COLO668 (cell line): ENCODE measurements around the gene SIK3.
A peak's percentile ranks its signal among the peaks of the same experiment; 100 is the strongest.
"Not testable (repeated sequence)": the region's sequence is repeated elsewhere in the genome, so short reads cannot be mapped to it uniquely, and the experiment has no call there.

ENCODE experiments used
- DNase-seq: peaks from one replicate; lab custom pipeline; 2025; ENCODE audit not compliant: unreplicated experiment; lab: John Stamatoyannopoulos, UW

The SIK3 gene

DNA sequence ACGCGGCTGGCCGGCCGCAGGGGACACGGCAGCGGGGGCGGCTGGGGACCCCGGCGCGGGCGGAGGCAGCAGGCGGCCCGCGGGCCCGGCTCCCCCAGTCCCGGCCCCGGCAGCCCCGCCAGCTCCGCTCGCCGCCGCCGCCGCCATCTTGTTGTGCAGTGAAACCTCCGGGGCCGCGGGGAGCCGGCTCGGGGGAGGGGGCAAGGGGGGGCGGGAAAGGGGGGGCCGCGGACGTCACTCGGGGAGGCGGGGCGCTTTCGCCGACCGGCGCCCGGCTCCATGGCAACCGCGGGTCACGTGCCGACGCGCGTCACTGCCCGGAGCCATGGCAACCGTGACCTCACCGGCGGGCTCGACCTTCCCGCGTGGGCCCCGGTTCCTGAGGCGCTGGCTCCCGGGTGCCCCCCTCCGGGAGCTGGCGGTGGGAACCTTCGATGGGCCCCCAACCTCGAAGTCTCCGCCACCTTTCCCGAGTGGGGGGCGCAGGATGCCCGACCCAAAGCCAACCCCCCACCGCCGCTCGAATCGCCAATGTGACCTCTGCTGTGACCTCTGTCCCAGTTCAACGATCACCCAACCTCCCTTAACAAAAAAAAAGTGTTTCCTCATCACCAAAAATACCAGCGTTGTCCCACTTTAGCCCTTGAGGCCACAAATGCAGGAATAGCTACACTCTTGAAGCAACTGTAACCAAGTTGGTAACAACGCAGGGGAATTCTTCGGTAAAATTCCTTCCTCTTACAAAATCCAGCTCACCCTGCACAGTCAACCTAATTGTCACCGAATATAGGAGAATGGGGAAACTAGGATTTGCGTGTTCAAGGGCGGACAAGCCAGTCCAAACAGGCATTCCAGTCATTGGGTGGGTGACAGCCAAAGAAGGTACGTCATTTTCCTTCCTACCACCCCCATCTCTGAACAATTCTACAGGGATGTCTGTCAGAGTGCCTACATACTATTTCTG, at the start of gene SIK3:
SIK3 (minus strand) TSS at position 160 of the 964 bp plus-strand sequence; CDS start at position 147, 13 bp downstream.
- DNase-seq, result peak; percentile 98

DNA sequence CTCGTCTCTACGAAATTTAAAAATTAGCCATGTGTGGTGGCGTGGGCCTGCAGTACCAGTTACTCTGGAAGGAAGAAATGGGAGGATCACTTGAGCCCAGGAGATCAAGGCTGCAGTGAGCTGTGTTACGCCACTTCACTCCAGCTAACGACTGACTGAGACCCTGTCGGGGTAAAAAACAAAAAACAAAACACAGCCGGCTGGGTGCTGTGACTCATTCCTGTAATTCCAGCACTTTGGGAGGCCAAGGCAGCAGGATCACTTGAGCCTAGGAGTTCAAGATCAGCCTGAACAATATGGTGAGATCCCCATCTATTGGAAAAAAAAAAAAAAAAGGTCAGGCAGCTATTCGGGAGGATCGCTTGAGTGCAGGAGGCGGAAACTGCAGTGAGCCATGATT, 48.3 kb upstream of the SIK3 start:
- DNase-seq, result no peak

GRCh38 chr11:117145393-117145761, 47.1 kb upstream of the SIK3 start:
- DNase-seq, result peak; percentile 30

GRCh38 chr11:117144477-117145392, 46.5 kb upstream of the SIK3 start:
- peak; percentile 68 for DNase-seq

DNA sequence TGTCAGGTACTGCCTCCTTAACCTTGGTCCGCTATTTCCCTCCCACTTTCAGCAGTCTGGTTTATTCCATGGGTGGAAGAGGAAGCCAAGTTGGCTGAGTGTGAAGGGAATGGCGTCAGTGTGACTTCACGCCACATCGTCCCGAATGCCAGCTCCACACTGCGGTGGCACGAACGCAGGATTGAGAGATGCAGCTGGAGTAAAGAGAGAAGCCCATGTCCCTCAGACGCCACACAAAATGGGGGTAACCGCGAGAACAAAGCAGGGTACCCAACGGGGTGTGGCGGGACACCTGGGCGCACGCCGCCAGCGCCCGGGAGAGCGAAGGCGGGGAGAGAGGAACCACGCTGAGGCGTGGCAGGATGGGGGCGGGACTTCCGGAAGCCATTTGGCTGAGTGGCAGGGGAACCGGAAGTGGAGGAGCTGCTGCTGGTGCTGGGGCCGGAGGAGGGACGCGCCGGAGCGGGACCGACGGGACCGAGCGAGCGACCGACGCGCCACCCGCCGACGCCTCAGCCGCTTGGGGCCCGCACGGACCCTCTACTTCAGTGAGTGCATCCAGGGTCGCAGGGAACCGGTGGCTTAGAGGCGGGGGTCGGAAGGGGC, 45.7 kb upstream of the SIK3 start, which contains the start of gene PAFAH1B2:
PAFAH1B2 (plus strand) TSS at position 417 of the 606 bp plus-strand sequence. CDS start 8,161 bp downstream, outside the sequence.
- DNase-seq, result peak; percentile 96

DNA sequence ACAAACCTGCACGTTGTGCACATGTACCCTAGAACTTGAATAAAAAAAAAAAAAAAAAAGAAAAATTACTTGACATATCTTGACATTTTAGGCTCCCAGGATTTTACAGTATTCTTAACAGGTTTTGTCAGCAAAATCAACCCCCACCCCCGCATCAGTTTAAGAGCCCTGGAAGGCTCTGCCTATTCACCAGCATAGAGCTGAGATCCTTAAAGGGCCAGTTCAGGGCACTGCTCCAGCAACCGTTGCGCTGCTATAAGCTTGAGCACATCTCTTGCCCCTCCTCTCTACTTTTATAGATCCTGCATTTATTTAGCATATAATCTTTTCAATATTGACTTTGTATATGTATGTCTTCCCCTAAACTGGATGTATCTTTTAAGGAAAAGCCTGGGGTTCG, 45.2 kb upstream of the SIK3 start:
- peak; percentile 23 for DNase-seq

- DNase-seq, result not testable (repeated sequence)
Observed at GRCh38 chr11:117137223-117138086, 39.2 kb upstream of the SIK3 start.

- not testable (repeated sequence) for DNase-seq
Observed at GRCh38 chr11:117134979-117135378, 36.8 kb upstream of the SIK3 start.

DNA sequence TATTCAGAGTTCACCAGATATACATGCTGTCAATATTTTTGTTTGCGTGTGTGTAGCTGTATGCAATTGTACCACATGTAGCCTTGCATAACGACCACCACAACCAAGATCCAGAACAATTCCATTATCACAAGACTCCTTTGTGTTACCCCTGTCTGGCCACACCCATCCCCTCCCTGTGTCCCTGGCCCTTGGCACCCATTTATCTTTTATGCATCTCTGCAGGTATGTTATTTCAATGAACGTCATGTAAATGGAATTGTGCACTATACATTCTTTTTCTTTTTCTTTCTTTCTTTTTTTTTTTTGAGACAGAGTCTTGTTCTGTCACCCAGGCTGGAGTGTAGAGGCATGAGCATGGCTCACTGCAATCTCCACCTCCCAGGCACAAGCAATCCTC, 36.2 kb upstream of the SIK3 start:
- no peak for DNase-seq

DNA sequence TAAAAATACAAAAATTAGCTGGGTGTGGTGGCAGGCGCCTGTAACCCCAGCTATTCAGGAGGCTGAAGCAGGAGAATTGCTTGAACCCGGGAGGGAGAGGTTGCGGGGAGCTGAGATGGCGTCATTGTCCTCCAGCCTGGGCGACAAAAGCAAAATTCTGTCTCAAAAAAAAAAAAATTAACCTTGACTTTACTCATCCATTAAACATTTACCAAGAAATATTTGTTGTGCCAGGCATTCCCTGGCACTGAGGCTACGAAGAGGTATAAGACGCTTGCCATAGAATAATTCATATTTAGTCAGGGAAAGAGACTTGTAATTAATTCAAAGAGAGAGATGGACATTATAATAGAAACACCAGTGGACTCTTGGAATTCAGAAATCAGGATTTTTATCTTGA, 32.7 kb upstream of the SIK3 start:
- no peak for DNase-seq

- not testable (repeated sequence) for DNase-seq
Observed at GRCh38 chr11:117130396-117130795, 32.2 kb upstream of the SIK3 start.

GRCh38 chr11:117128289-117128688, 30.1 kb upstream of the SIK3 start:
- no peak for DNase-seq

DNA sequence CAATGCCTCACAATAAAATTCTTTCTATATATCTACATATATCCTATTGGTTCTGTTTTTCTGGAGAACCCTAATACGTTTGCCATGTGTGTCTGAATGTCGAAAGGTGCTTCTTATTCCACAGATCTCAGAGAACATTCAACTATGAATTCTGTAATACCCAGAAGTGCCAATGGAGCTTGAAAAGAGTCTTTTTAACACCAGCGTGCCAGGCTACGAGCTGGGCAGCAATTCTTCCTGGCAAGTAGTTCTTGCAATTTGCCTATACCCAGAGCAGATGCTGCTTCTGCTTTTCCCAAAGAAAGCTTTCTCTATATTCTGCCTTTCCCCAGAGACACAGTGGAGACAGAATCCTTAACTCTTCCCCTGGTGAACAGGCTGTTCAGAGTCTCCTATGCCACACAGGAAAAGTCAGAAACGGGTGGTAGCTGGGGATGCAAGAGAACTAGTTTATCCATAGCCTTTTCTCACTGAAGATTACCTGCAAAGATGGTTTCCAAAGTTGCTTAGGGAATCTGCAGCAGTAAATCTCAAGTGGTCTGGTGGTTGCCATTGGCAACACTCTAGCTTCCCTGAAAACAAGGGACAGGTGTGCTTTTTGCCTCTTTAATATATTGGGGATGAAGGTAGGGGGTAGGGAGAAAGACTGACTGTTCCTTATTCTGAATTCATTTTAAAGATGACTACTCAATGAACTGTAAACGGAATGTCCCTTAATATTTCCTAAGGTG, 29.1 kb upstream of the SIK3 start:
- DNase-seq, result peak; percentile 39

DNA sequence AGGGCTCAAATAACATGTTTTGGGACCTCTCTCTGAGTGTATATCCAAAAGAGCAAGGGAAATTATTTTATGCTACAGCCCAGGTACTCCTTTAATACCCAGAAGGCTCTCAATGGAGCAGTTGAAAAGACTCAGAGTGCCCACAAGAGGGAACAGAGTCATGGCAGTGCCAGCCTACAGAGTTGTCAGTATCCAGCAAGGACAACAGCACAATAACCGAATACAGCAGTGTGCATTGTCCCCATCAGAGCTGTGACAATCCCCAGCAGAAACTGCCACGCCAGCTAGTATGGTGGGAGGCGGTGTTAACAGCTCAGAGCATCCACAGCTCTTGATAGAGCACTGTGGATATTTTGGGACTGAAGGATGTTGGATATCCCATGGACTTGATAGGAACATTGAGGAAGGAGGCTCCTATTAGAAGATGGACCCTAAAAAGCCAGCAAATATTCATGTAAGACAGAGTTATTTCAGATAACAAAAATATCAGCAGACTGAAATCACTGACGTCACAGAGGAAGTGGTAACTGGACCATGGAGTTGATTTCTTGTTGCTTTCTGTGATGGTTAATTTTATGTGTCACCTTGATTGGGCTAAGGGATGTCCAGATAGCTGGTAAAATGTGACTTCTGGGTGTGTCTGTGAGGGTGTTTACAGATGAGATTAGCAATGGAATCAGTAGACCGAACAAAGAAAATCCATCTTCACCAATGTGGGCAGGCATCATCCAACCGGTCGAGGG, 28.2 kb upstream of the SIK3 start:
- no peak for DNase-seq

- no peak for DNase-seq
Observed at GRCh38 chr11:117122556-117122955, 24.3 kb upstream of the SIK3 start.

DNA sequence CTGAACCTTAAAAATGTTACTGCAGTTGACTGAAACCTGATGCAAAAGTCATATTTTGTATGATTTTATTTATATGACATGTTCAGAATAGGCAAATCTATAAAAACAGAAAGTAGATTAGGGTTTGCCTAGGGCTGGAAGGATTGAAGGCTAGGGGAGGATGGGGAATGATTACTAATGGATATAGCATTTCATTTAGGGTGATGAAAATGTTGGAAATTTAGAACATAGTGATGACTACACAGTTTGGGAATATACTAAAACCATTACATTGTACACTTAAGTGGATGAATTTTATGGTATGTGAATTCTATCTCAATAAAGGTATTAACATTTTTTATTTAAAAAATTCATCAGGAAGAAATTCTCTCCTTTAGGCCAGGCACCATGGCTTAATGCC, 22.9 kb upstream of the SIK3 start:
- DNase-seq, result no peak

DNA sequence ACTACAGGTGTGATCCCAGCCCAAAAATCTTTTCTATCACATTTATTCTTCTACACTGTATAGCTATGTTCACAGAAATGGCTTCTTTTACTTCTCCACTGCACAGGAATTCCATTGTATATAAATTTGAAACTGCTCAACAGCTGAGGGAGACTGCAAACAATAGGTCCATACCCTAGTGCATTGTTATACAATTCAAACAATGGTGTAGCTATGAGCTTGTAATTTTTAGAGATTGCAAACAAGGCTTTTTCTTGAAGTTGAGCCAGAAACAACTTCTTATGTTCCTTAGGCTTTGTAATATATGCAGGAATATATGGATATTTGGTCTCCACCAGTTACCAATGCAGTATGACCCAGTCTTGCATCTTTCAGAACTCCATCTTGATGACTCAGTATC, 19.5 kb upstream of the SIK3 start:
- DNase-seq, result no peak

DNA sequence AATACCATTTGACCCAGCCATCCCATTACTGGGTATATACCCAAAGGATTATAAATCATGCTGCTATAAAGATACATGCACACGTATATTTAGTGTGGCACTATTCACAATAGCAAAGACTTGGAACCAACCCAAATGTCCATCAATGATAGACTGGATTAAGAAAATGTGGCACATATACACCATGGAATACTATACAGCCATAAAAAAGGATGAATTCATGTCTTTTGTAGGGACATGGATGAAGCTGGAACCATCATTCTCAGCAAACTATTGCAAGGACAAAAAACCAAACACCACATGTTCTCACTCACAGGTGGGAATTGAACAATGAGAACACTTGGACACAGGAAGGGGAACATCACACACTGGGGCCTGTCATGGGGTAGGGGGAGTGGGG, 14.7 kb upstream of the SIK3 start:
- not testable (repeated sequence) for DNase-seq

DNA sequence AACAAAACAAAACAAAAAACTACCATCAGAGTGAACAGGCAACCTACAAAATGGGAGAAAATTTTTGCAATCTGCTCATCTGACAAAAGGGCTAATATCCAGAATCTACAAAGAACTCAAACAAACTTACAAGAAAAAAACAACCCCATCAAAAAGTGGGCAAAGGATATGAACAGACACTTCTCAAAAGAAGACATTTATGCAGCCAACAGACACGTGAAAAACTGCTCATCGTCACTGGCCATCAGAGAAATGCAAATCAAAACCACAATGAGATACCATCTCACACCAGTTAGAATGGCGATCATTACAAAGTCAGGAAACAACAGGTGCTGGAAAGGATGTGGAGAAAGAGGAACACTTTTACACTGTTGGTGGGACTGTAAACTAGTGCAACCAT, 14.3 kb upstream of the SIK3 start:
- DNase-seq, result not testable (repeated sequence)
